Psoas muscle (tissue), 8 donors: ENCODE data around the gene PCNX2. TPM values are rescaled to one million over a fixed set of nuclear protein-coding genes. Genes with fewer than 3 reads are reported as not detected.

Experiments
- ATAC-seq, 4 donors: fragments of 200-7000 bp; cut with Tn5 transposase; one replicate each; pipeline ENCODE4 v1.9.1; 2020; ENCODE audit warnings: moderate library complexity in 3 of 4, mild to moderate bottlenecking in 2 of 4
- DNase-seq, 2 donors: peaks; one replicate each; pipeline ENCODE4 v3.0.0-alpha.2; 2020
- H3K27ac ChIP-seq: fragments of 200-600 bp; one replicate; pipeline ENCODE4 v1.8.0; 2022
- H3K27me3 ChIP-seq, 3 donors: fragments of 200-600 bp in 1 of 3; one replicate each; pipeline versions ENCODE4 v1.6.1 to v1.8.0; 2013 to 2022; ENCODE audit warnings: low read length in 2 of 3, mild to moderate bottlenecking in 2 of 3, moderate library complexity in 1 of 3; ENCODE audit not compliant: insufficient read depth in 3 of 3
- H3K36me3 ChIP-seq, 2 donors: fragments of 200-600 bp in 1 of 2; one replicate each; pipeline versions ENCODE4 v1.6.1 to v1.8.0; 2013 to 2022; ENCODE audit warnings: low read depth in 1 of 2, mild to moderate bottlenecking in 1 of 2, moderate library complexity in 1 of 2; ENCODE audit not compliant: insufficient read depth in 1 of 2
- H3K4me1 ChIP-seq: fragments of 200-600 bp; one replicate; pipeline ENCODE4 v1.8.0; 2022
- H3K4me3 ChIP-seq: fragments of 200-600 bp; one replicate; pipeline ENCODE4 v1.8.0; 2022; ENCODE audit warnings: mild to moderate bottlenecking
- H3K9me3 ChIP-seq: fragments of 200-600 bp; one replicate; pipeline ENCODE4 v1.8.0; 2022
- WGBS, 3 donors: extraction: QIAGEN DNeasy Blood & Tissue Kit; methylation state at CpG; one replicate each; pipeline versions ENCODE4 v1.1.6 to v1.1.7; 2013; 5-methylcytosine and 5-hydroxymethylcytosine counted together
- intact Hi-C, 2 donors: fragments of 100-400 bp; cut with DNase I; formaldehyde crosslinking; loops; one replicate each; pipeline versions ENCODE4 v1.11.0 to v1.14.2; 2022
- polyA plus RNA-seq, 3 donors: library from polyadenylated mRNA; stranded (reverse); fragments of 200-250 nt; gene quantifications; one replicate each; pipeline ENCODE4 v1.2.3, GENCODE V29; 2013
- total RNA-seq, 4 donors: library from RNA; stranded (reverse); fragmentation: NEBNext Ultra II Directional in 2 of 4; extraction: Animal tissue kit (Norgen Biotek cat#: 25700) in 2 of 4; gene quantifications; one replicate each; pipeline versions ENCODE4 v1.2.1 to v1.2.4, GENCODE V29; 2021 to 2023
- TF ChIP-seq, protein P1 (sequence below): fragments of 200-600 bp; IDR thresholded peaks from one replicate; pipeline ENCODE4 v1.8.0; 2022; ENCODE audit warnings: antibody characterized with exemption
- donor health status: healthy with polysubstance abuse.
- donor health status: DM: no; HTN: no; CAD: no; lungs with moderate emphysema.
- donor health status: Bipolar disorder and iron deficiency.
- donor health status: healthy.
- donor health status: DM: yes; HTN: yes; CAD: no.
- donor health status: DM: no; HTN: no; CAD: no.
- donor health status: DM: no; HTN: no; CAD: no.
- donor health status: DM: yes; HTN: yes; CAD: no.

Gene PCNX2
- total and polyA plus RNA-seq, 7 donors = 0.16 to 1.1 (median 0.54) TPM

GRCh38 chr1:233295975-233296322 lies 424 bp upstream of the PCNX2 start:
- intact Hi-C loops = no loop called here
- 7 to 9% (median 7%) methylated on average over 4 to 5 of the region's 5 CpGs for WGBS, 3 donors
- H3K27me3 ChIP-seq = peaks cover 0 to 53% (median 8%) of the 10 kb centered on the region in 3 donors
- H3K4me1 ChIP-seq = no peaks in the 10 kb centered on the region
- H3K36me3 ChIP-seq = no peaks in the 10 kb centered on the region
- TF ChIP-seq, protein P1, sequence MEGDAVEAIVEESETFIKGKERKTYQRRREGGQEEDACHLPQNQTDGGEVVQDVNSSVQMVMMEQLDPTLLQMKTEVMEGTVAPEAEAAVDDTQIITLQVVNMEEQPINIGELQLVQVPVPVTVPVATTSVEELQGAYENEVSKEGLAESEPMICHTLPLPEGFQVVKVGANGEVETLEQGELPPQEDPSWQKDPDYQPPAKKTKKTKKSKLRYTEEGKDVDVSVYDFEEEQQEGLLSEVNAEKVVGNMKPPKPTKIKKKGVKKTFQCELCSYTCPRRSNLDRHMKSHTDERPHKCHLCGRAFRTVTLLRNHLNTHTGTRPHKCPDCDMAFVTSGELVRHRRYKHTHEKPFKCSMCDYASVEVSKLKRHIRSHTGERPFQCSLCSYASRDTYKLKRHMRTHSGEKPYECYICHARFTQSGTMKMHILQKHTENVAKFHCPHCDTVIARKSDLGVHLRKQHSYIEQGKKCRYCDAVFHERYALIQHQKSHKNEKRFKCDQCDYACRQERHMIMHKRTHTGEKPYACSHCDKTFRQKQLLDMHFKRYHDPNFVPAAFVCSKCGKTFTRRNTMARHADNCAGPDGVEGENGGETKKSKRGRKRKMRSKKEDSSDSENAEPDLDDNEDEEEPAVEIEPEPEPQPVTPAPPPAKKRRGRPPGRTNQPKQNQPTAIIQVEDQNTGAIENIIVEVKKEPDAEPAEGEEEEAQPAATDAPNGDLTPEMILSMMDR = no peak
- H3K27ac ChIP-seq = no peak overlapping the region
- DNase-seq (no peak), ATAC-seq (no peak)
- H3K9me3 ChIP-seq = no peaks in the 10 kb centered on the region
- H3K4me3 ChIP-seq = peak overlapping the region; percentile 64

DNA sequence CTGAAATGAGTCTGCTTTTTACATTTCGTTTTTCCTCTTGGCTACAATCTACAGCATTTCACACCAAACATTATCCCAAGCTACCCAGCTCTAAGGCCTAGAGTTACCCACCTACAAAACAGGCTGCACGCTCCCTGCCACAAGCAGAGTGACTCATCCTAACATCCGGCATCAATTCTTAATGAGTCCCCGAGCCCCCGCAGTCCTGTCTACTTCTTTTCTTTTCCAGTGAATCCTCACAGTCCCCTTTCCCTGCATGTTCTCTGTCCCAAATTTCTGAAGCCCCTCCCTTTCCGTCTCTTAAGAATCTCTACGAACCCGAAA lies 650 bp downstream of the PCNX2 start:
- Histone ChIP-seq H3K36me3 (no peaks in the 10 kb centered on the region), H3K27me3 (peaks cover 0 to 53% (median 8%) of the 10 kb centered on the region in 3 donors), H3K4me3 (peak overlapping the region; percentile 64), H3K9me3 (no peaks in the 10 kb centered on the region), H3K27ac (no peak overlapping the region), H3K4me1 (no peaks in the 10 kb centered on the region)
- DNase-seq = no peak
- TF ChIP-seq, protein P1 = no peak
- intact Hi-C loops = no loop called here
- 8 to 14% (median 9%) methylated on average over 8 of the region's 8 CpGs for WGBS, 3 donors
- ATAC-seq = no peak

DNA sequence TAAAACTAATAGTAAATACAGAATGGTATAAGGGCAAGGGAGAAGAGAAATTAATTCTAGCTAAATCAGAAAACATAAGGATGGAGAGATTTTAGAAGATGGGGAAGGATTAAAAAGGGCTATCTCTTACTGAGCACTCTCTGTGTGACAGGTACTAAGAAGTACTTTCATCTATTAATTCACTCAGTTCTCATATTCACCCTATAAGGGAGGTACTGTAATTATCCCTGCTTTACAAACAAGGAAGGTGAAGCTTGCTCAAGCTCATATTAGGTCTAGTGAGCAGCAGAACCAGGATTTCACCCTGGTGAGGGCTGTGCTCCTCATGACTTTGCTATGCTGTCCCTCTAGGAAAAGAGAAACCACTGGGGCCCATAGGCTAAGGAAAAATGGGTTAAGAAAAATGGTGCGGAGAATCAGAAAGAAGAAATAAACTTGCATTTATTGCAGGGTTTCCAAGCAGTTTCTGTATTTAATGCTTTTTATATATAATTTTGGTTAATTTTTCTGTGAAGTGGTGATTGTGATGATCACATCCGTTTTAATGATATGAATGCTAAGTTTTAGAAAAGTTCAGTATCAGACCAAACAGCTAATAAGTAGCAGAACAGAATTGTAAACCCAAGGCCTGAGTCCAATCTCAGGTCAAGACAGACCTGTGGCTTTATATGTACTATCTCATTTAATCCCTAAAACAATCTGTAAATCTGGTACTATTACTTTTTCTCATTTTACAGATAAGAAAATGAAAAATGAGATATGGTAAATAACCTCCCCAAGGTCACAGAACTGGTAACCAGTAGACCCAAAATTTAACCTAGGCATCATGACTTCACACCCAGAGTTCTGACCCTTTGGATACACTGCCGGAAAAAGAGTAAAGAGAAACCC lies 1.7 kb downstream of the PCNX2 start:
- TF ChIP-seq, protein P1 = no peak
- Histone ChIP-seq H3K4me3 (no peak overlapping the region), H3K27ac (no peak overlapping the region), H3K4me1 (no peaks in the 10 kb centered on the region), H3K36me3 (no peaks in the 10 kb centered on the region), H3K9me3 (no peaks in the 10 kb centered on the region), H3K27me3 (peaks cover 0 to 43% (median 8%) of the 10 kb centered on the region in 3 donors)
- 89 to 93% (median 92%) methylated on average over 3 of the region's 3 CpGs for WGBS, 3 donors
- intact Hi-C loops = no loop called here
- ATAC-seq (no peak), DNase-seq (no peak)

DNA sequence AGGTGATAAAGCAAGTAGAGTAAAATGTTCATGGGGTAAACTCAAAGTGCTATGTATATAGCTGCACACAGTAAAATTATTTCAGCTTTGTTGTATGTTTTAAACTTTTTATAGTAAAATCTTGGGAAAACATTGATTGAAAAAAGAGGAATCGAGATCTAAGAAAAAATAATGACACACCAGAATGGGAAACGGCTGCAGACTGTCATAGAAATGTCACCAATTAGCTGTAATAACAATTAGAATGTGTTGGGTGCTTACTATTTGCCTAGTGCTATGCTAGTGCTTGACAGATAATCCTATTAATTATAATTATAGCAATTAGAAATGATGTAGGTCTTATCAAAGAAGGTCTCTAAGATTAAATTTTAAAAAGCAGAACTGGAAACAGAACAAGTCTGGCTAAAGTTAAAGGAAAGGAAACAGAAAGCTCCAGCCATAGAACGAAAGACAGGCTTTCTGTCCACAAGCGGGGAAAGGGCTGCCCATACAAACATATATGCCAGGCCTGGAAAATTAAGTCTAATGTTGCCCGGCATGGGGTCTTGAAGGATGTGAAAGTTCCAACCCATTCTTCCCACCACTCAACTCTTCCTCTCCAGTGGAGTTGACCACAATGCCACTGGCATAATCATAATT lies 5.0 kb downstream of the PCNX2 start:
- DNase-seq (no peak), ATAC-seq (no peak)
- intact Hi-C loops = no loop called here
- no peaks in the 10 kb centered on the region for H3K9me3 ChIP-seq
- TF ChIP-seq, protein P1 = no peak
- H3K36me3 ChIP-seq = no peaks in the 10 kb centered on the region
- H3K27me3 ChIP-seq = peaks cover 0 to 16% (median 6%) of the 10 kb centered on the region in 3 donors
- WGBS, 3 donors = 60 to 79% (median 68%) methylated on average over 5 of the region's 5 CpGs
- H3K27ac ChIP-seq = no peak overlapping the region
- no peaks in the 10 kb centered on the region for H3K4me1 ChIP-seq
- H3K4me3 ChIP-seq = no peak overlapping the region
